Measurements from ENCODE around the gene PALLD. TPM values are rescaled to one million over a fixed set of nuclear protein-coding genes. Genes with fewer than 3 reads are reported as not detected.

PALLD gene
- total RNA-seq, 4 donors from 2014 or later, result 266 to 761 (median 441) TPM

DNA sequence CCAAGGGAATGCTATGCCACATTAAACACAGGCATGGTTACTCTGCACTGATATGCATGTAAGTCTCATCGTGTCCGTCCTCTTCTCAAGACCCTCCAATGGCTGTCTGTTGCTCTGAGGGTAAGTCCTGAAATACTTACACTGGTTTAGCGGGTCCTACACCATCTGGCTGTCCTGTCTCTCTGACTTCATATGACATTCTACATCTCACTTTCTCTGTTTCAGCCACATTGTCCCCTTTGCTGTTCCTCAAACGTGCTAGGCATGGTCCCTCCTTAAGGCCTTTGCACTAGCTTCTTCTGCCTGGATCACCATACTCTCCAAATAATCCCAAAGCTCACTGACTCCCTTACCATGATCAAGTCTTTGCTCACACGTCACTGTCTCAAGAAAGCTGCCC, 131.4 kb downstream of the PALLD start:
- H3K9me3 ChIP-seq, result no peaks in the 10 kb centered on the region
- intact Hi-C loops (cut with DNase I; ENCODE audit: low total_unique reads), result no loop called here
- TF ChIP-seq POLR2A (IDR thresholded peaks at IDR 0.05), result no peak
- TF ChIP-seq, protein P1, sequence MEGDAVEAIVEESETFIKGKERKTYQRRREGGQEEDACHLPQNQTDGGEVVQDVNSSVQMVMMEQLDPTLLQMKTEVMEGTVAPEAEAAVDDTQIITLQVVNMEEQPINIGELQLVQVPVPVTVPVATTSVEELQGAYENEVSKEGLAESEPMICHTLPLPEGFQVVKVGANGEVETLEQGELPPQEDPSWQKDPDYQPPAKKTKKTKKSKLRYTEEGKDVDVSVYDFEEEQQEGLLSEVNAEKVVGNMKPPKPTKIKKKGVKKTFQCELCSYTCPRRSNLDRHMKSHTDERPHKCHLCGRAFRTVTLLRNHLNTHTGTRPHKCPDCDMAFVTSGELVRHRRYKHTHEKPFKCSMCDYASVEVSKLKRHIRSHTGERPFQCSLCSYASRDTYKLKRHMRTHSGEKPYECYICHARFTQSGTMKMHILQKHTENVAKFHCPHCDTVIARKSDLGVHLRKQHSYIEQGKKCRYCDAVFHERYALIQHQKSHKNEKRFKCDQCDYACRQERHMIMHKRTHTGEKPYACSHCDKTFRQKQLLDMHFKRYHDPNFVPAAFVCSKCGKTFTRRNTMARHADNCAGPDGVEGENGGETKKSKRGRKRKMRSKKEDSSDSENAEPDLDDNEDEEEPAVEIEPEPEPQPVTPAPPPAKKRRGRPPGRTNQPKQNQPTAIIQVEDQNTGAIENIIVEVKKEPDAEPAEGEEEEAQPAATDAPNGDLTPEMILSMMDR (IDR thresholded peaks at IDR 0.05), result no peak
- no peaks in the 10 kb centered on the region for H3K36me3 ChIP-seq
- no peak for DNase-seq
- peaks cover 0 to 5% of the 10 kb centered on the region in 2 donors for H3K4me1 ChIP-seq
- H3K27me3 ChIP-seq, result no peaks in the 10 kb centered on the region
- H3K27ac ChIP-seq, result no peak overlapping the region
- H3K4me3 ChIP-seq, result no peak overlapping the region

DNA sequence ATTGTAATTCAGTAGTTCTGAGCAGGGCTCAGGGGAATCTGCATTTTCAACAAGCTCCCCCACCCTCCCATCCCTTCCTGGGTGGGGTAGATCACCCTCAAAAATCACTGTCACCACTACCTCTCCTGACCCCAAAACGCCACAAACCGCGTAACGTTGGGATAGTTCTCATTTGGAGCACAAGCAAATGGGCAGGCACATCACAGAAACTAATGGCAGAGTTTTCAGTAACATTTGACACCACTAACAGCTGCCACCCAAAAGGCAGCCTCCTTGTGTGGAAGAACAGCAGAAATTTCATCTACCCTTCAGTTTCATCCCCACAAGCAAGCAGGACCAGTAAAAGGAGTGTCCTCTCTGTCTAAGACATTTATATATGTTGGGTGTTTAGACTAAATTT, 132.7 kb downstream of the PALLD start:
- H3K36me3 ChIP-seq, result no peaks in the 10 kb centered on the region
- peaks cover 0 to 5% of the 10 kb centered on the region in 2 donors for H3K4me1 ChIP-seq
- DNase-seq, result no peak
- TF ChIP-seq, protein P1 (IDR thresholded peaks at IDR 0.05), result no peak
- TF ChIP-seq POLR2A (IDR thresholded peaks at IDR 0.05), result no peak
- intact Hi-C loops (cut with DNase I; ENCODE audit: low total_unique reads), result no loop called here
- no peaks in the 10 kb centered on the region for H3K9me3 ChIP-seq
- peak overlapping the region; percentile 92 for H3K27ac ChIP-seq
- no peaks in the 10 kb centered on the region for H3K27me3 ChIP-seq
- no peak overlapping the region for H3K4me3 ChIP-seq

DNA sequence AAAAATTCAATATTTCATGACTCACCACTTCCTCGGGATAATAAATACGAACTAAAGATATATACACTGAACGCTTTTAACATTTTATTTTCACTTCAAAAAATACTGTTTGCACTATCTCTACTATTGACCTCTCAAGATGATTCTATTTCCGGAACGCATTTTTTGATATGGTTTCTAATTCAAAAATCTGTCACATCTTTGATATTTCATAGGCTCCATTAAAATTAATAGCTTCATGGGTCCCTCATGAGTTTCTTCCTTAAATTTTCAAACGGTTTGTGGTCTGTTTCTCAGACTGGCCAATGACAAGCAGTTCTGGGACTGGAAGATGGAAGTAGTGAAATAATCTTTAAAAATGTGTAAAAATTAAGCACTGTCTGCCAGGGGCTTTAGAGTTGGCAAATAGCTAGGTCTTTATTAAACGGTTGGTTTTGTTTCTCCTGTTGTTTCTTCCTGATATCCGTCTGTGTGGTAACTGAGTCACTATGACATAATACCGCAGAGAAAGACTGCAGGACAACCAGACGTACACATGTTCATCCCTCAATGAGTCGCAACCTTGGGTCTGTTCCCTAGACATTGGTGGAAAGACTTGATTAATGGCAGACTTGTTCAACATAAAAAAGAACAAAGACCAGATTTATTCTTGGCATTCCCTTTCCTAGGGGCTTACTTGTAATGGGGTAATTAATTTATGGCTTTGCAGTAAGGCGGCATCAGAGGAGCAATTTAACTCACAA, 133.8 kb downstream of the PALLD start:
- TF ChIP-seq POLR2A (IDR thresholded peaks at IDR 0.05), result no peak
- TF ChIP-seq, protein P1 (IDR thresholded peaks at IDR 0.05), result no peak
- intact Hi-C loops (cut with DNase I; ENCODE audit: low total_unique reads), result loop anchor here (10.0 kb wide), 1 partner anchor 204 kb away; no protein-coding TSS in a partner anchor

DNA sequence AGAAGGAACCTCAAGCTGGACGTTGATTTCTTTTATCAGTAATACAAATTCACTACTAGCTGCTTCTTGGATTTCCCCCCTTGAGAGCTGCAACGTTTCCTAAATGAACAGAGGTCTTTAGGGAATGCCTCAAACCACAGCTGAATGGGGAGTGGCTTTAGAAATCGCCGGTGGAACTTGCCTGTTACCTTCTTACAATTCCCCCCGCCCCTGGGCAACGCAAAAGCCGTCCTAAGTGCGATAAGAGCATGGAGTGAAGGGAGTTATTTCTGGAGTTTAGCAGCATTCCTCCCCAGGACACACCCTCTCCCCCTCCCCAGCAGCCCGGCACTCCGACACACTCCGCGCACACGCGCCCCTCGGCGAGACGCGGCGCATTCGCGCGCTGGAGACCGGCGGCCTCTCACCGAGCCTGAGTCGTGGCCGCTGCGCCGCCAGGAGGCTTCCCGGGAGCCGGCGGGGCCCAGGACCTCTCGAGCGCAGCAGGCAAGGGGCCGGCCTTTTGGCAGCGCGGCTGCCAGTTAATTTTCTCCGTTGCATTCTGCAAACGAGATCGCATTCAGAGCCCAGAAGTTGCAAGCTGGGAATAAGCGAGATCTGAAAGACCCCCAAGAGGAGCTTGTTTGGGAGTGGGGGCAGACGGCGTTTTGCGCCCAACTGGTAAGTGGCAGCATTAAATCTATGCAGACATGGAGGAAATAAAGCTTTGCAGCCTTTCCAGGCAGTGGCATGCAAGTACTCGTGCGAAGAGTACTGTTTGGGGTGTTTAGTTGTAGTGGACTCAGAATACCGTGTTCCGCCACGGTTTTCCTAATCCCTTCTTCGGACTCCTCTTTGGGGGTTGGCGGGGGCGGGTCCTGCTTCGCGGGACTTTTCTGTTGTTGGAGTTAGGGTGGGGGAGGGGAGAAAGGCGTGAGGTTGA, 134.7 kb downstream of the PALLD start:
- no peaks in the 10 kb centered on the region for H3K36me3 ChIP-seq
- no peaks in the 10 kb centered on the region for H3K27me3 ChIP-seq
- H3K4me3 ChIP-seq, result peak overlapping the region; percentile 54 to 68
- intact Hi-C loops (cut with DNase I; ENCODE audit: low total_unique reads), result loop anchor here (10.0 kb wide), 1 partner anchor 203 kb away; no protein-coding TSS in a partner anchor
- peak overlapping the region; percentile 92 for H3K27ac ChIP-seq
- H3K4me1 ChIP-seq, result peaks cover 0 to 5% of the 10 kb centered on the region in 2 donors
- peak; percentile 76 to 82 for DNase-seq
- H3K9me3 ChIP-seq, result no peaks in the 10 kb centered on the region
- TF ChIP-seq POLR2A (IDR thresholded peaks at IDR 0.05), result peak in 1 of 2 donors; percentile 53
- TF ChIP-seq, protein P1 (IDR thresholded peaks at IDR 0.05), result peak; percentile 26 to 69 (median 54)

More for the DNA sequence above, 133.8 kb downstream of the PALLD start:
- Histone ChIP-seq H3K27ac (peak overlapping the region; percentile 92), H3K9me3 (no peaks in the 10 kb centered on the region), H3K27me3 (no peaks in the 10 kb centered on the region), H3K36me3 (no peaks in the 10 kb centered on the region), H3K4me3 (peak overlapping the region; percentile 54 to 68), H3K4me1 (peaks cover 0 to 5% of the 10 kb centered on the region in 2 donors)
- DNase-seq, result no peak
